PC-3 (cell line): ENCODE measurements around the gene LCAT.

Experiments
- EZH2 ChIP-seq: fragments of 300-600 bp; sonication (generic); IDR thresholded peaks from one replicate; pipeline ENCODE4 v1.6.1; 2017; ENCODE audit warnings: antibody characterized with exemption, mild to moderate bottlenecking, low read length; ENCODE audit not compliant: unreplicated experiment
- EZH2phosphoT487 ChIP-seq: fragments of 300-600 bp; sonication (generic); IDR thresholded peaks from 2 replicates; pipeline ENCODE4 v1.6.1; 2018; ENCODE audit warnings: mild to moderate bottlenecking, antibody characterized with exemption, low read length, borderline replicate concordance
- TF ChIP-seq, protein P1 (sequence below): fragments of 300-600 bp; sonication (generic); conservative IDR thresholded peaks from 2 replicates; pipeline ENCODE4 v1.5.1; 2017; ENCODE audit warnings: antibody characterized with exemption, low read depth, mild to moderate bottlenecking, low read length

DNA sequence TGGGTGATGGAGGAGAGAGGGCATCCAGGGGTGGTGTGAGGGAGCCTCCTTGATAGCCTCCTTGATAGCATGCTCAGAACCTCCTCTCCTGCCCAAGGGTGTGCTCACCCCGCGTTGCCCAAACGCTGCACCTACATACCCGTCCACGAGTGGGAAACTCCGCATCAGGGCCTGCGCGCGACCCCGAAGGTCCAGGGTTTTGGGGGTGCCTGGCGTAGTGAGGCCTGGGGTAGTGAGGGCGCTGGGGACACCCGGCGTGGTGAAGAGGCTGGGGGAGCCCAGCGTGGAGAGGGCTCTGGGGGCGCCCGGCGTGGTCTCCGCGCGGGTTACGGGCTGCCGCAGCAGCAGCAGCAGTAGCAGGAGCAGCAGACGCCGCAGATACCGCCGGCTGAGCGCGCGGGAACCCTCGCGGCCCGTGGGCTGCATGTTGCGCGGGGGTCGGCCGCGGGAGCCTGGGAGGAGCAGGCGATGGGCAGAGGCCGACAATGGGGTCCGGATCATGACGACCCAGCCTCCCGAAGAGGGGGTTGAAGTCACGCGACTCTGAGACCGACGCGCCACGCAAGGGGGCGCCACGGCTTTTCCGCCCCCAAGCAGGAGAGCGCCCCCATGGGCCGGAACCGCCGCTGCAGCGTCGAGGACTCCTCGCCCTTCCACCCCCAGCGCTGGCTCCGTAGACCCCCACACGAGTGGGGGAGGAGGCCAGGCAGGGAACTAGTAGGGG is 36.2 kb upstream of the LCAT start, which contains the start of gene DPEP3:
- TF ChIP-seq, protein P1, sequence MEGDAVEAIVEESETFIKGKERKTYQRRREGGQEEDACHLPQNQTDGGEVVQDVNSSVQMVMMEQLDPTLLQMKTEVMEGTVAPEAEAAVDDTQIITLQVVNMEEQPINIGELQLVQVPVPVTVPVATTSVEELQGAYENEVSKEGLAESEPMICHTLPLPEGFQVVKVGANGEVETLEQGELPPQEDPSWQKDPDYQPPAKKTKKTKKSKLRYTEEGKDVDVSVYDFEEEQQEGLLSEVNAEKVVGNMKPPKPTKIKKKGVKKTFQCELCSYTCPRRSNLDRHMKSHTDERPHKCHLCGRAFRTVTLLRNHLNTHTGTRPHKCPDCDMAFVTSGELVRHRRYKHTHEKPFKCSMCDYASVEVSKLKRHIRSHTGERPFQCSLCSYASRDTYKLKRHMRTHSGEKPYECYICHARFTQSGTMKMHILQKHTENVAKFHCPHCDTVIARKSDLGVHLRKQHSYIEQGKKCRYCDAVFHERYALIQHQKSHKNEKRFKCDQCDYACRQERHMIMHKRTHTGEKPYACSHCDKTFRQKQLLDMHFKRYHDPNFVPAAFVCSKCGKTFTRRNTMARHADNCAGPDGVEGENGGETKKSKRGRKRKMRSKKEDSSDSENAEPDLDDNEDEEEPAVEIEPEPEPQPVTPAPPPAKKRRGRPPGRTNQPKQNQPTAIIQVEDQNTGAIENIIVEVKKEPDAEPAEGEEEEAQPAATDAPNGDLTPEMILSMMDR: no peak
- no peak for TF ChIP-seq EZH2phosphoT487
- no peak for TF ChIP-seq EZH2
